ENCODE results near the gene TECTA. TPM values are rescaled to one million over a fixed set of nuclear protein-coding genes. Genes with fewer than 3 reads are reported as not detected.
"Not testable (repeated sequence)": the region's sequence is repeated elsewhere in the genome, so short reads cannot be mapped to it uniquely, and the experiment has no call there.

TECTA gene
- total RNA-seq, 1 experiment from 2014 or later, result 0.15 TPM

DNA sequence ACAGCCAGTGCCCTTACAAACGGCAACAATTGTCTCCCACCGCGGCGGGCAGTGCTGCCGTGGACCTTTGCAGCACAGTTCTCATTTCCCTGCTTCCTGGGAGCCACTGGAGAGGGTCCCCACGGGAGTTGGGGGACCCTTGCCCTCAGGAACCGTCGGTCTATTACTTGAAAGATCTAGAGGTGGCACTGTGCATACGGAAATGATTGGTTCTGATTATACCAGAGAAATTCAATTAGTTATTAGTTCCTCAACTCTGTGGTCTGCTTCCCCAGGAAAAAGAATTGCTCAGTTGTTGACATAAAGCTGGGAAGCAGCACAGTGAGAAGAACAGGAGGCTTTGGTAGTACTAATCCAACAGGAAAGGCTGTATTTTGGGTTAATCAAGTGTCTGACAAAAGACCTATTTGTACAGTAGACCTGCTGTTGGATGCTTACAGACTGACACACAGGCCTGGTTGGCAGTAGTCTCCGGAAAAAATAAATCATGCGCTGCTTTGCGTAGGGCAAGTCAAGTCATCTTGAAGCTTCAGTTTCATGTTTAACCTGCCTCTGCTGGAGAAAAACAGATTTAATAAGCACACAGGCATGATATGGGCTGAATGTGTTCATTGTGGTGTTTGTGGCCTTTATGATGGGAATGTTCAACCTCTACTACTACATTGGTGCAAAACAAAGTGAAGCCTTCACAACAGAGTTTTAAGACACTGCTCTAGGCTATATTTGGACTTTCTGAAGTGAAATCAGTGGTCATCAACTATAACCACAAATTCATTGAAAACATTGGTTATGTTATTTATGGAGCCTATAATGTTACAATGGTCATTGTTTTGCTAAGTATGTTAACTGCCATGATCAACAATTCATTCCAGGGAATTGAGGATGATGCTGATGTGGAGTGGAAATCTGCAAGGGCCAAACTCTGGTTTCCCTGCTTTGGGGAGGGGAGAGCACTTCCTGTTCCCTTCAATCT lies 136.9 kb downstream of the TECTA start:
- H3K4me1 ChIP-seq (ENCODE audit: control insufficient read depth, insufficient read depth, low read length), result no peaks in the 10 kb centered on the region
- in situ Hi-C loops (cut with HindIII; ENCODE audit: low pct_unique_long_range_greater_than_20kb, low sequenced_read_pairs) (no loop called here), intact Hi-C loops (cut with micrococcal nuclease; ENCODE audit: unreplicated experiment) (no loop called here)
- no peaks in the 10 kb centered on the region for H3K9me3 ChIP-seq (ENCODE audit: control insufficient read depth, insufficient read depth, low read depth, low read length)
- no peak for ATAC-seq
- BruUV-seq (replicated peaks), result no TSS peak
- no peaks in the 10 kb centered on the region for H3K36me3 ChIP-seq (ENCODE audit: control insufficient read depth, insufficient read depth, low read length)
- H3K4me3 ChIP-seq (ENCODE audit: low read depth in 2 of 2, low read length in 2 of 2), result no peak overlapping the region
- H3K27me3 ChIP-seq (ENCODE audit: control insufficient read depth, insufficient read depth, low read length), result peaks cover 31% of the 10 kb centered on the region
- no peak for TF ChIP-seq SIN3A (IDR thresholded peaks at IDR 0.05; ENCODE audit: borderline replicate concordance, insufficient read depth, low read depth, low read length)
- no peak for DNase-seq (ENCODE audit: low read depth, low spot score)
- ChIA-PET POLR2A (no interaction called here), CTCF (no interaction called here)
- no peak overlapping the region for H3K27ac ChIP-seq (ENCODE audit: low read length)

GRCh38 chr11:121238956-121239355 lies 137.9 kb downstream of the TECTA start:
- TF ChIP-seq, protein P1, sequence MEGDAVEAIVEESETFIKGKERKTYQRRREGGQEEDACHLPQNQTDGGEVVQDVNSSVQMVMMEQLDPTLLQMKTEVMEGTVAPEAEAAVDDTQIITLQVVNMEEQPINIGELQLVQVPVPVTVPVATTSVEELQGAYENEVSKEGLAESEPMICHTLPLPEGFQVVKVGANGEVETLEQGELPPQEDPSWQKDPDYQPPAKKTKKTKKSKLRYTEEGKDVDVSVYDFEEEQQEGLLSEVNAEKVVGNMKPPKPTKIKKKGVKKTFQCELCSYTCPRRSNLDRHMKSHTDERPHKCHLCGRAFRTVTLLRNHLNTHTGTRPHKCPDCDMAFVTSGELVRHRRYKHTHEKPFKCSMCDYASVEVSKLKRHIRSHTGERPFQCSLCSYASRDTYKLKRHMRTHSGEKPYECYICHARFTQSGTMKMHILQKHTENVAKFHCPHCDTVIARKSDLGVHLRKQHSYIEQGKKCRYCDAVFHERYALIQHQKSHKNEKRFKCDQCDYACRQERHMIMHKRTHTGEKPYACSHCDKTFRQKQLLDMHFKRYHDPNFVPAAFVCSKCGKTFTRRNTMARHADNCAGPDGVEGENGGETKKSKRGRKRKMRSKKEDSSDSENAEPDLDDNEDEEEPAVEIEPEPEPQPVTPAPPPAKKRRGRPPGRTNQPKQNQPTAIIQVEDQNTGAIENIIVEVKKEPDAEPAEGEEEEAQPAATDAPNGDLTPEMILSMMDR (IDR thresholded peaks at IDR 0.05), result no peak
- TF ChIP-seq POLR2AphosphoS5 (IDR thresholded peaks at IDR 0.05; ENCODE audit: low read depth, low read length) (no peak), SIN3A (IDR thresholded peaks at IDR 0.05; ENCODE audit: borderline replicate concordance, insufficient read depth, low read depth, low read length) (no peak), TCF7L2 (IDR thresholded peaks at IDR 0.05; ENCODE audit: low read depth, low read length) (no peak)
- TF ChIP-seq, protein P2, sequence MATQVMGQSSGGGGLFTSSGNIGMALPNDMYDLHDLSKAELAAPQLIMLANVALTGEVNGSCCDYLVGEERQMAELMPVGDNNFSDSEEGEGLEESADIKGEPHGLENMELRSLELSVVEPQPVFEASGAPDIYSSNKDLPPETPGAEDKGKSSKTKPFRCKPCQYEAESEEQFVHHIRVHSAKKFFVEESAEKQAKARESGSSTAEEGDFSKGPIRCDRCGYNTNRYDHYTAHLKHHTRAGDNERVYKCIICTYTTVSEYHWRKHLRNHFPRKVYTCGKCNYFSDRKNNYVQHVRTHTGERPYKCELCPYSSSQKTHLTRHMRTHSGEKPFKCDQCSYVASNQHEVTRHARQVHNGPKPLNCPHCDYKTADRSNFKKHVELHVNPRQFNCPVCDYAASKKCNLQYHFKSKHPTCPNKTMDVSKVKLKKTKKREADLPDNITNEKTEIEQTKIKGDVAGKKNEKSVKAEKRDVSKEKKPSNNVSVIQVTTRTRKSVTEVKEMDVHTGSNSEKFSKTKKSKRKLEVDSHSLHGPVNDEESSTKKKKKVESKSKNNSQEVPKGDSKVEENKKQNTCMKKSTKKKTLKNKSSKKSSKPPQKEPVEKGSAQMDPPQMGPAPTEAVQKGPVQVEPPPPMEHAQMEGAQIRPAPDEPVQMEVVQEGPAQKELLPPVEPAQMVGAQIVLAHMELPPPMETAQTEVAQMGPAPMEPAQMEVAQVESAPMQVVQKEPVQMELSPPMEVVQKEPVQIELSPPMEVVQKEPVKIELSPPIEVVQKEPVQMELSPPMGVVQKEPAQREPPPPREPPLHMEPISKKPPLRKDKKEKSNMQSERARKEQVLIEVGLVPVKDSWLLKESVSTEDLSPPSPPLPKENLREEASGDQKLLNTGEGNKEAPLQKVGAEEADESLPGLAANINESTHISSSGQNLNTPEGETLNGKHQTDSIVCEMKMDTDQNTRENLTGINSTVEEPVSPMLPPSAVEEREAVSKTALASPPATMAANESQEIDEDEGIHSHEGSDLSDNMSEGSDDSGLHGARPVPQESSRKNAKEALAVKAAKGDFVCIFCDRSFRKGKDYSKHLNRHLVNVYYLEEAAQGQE (IDR thresholded peaks at IDR 0.05; ENCODE audit: insufficient read depth in 1 of 2, low read depth in 2 of 2, low read length in 1 of 2), result no peak
- Histone ChIP-seq H3K27me3 (ENCODE audit: control insufficient read depth, insufficient read depth, low read length) (peaks cover 29% of the 10 kb centered on the region), H3K9me3 (ENCODE audit: control insufficient read depth, insufficient read depth, low read depth, low read length) (no peaks in the 10 kb centered on the region), H3K4me3 (ENCODE audit: low read depth in 2 of 2, low read length in 2 of 2) (no peak overlapping the region), H3K27ac (ENCODE audit: low read length) (no peak overlapping the region), H3K4me1 (ENCODE audit: control insufficient read depth, insufficient read depth, low read length) (no peaks in the 10 kb centered on the region), H3K36me3 (ENCODE audit: control insufficient read depth, insufficient read depth, low read length) (no peaks in the 10 kb centered on the region)
- BruUV-seq (replicated peaks), result no TSS peak
- ChIA-PET CTCF (no interaction called here), POLR2A (no interaction called here)
- in situ Hi-C loops (cut with HindIII; ENCODE audit: low pct_unique_long_range_greater_than_20kb, low sequenced_read_pairs) (no loop called here), intact Hi-C loops (cut with micrococcal nuclease; ENCODE audit: unreplicated experiment) (no loop called here)
- DNase-seq (ENCODE audit: low read depth, low spot score) (no peak), ATAC-seq (no peak)

- H3K4me3 ChIP-seq (ENCODE audit: low read depth in 2 of 2, low read length in 2 of 2); ATAC-seq; H3K36me3 ChIP-seq (ENCODE audit: control insufficient read depth, insufficient read depth, low read length); in situ Hi-C loops (cut with HindIII; ENCODE audit: low pct_unique_long_range_greater_than_20kb, low sequenced_read_pairs); CTCF ChIA-PET; H3K9me3 ChIP-seq (ENCODE audit: control insufficient read depth, insufficient read depth, low read depth, low read length); H3K27ac ChIP-seq (ENCODE audit: low read length); H3K4me1 ChIP-seq (ENCODE audit: control insufficient read depth, insufficient read depth, low read length); BruUV-seq (replicated peaks); intact Hi-C loops (cut with micrococcal nuclease; ENCODE audit: unreplicated experiment); DNase-seq (ENCODE audit: low read depth, low spot score); POLR2A ChIA-PET: not testable (repeated sequence)
- peaks cover 21% of the 10 kb centered on the region for H3K27me3 ChIP-seq (ENCODE audit: control insufficient read depth, insufficient read depth, low read length)
Observed at GRCh38 chr11:121240001-121240400, 139.0 kb downstream of the TECTA start.
